HG02642 (cell line): ENCODE measurements around the gene CIRBP.
A peak's percentile ranks its signal among the peaks of the same experiment; 100 is the strongest.

Source experiments
- ATAC-seq: cut with Tn5 transposase; IDR thresholded peaks from one replicate; pipeline ENCODE4 v1.9.1; 2021; ENCODE audit warnings: mild to moderate bottlenecking; ENCODE audit not compliant: unreplicated experiment, poor library complexity

Gene CIRBP

GRCh38 chr19:1229924-1230782, 39.0 kb upstream of the CIRBP start:
- no peak for ATAC-seq

GRCh38 chr19:1230783-1231489, 38.2 kb upstream of the CIRBP start:
- ATAC-seq: no peak

GRCh38 chr19:1231729-1232637, 37.1 kb upstream of the CIRBP start:
- no peak for ATAC-seq

- ATAC-seq: no peak
These were observed 36.5 kb upstream of the CIRBP start for GRCh38 chr19:1232652-1233072.

GRCh38 chr19:1233115-1233667, 35.9 kb upstream of the CIRBP start:
- ATAC-seq: no peak

- ATAC-seq: no peak
These were observed 34.8 kb upstream of the CIRBP start for GRCh38 chr19:1234051-1234954.

- no peak for ATAC-seq
These were observed 34.2 kb upstream of the CIRBP start for GRCh38 chr19:1234955-1235380.

GRCh38 chr19:1235625-1236538, 33.2 kb upstream of the CIRBP start:
- ATAC-seq: no peak

- ATAC-seq: no peak
These were observed 32.6 kb upstream of the CIRBP start for GRCh38 chr19:1236576-1236975.

GRCh38 chr19:1237027-1237659, 32.0 kb upstream of the CIRBP start:
- no peak for ATAC-seq

GRCh38 chr19:1237754-1238368, 31.3 kb upstream of the CIRBP start, which contains the start of gene CBARP:
TSS of gene CBARP (minus strand) at chr19:1238005. CDS start at chr19:1236100, 1,905 bp downstream.
- no peak for ATAC-seq

- ATAC-seq: no peak
These were observed 30.5 kb upstream of the CIRBP start for GRCh38 chr19:1238369-1239303.

- ATAC-seq: no peak
These were observed 29.7 kb upstream of the CIRBP start for GRCh38 chr19:1239420-1239795.

- peak; percentile 43 for ATAC-seq
These were observed 29.1 kb upstream of the CIRBP start for GRCh38 chr19:1239796-1240737.

GRCh38 chr19:1240925-1241324, 28.2 kb upstream of the CIRBP start:
- ATAC-seq: no peak
